Testis (tissue), 3 donors: ENCODE results near the gene USP51. TPM values are rescaled to one million over a fixed set of nuclear protein-coding genes. Genes with fewer than 3 reads are reported as not detected.
"Not testable (repeated sequence)": the region's sequence is repeated elsewhere in the genome, so short reads cannot be mapped to it uniquely, and the experiment has no call there.

Source experiments
- DNase-seq: peaks from one replicate; pipeline ENCODE4 v3.0.0-alpha.2; 2019
- H3K27ac ChIP-seq, 2 donors: fragments of 200-600 bp; sonication (generic); one replicate each; pipeline ENCODE4 v1.5.1; 2019
- H3K27me3 ChIP-seq: fragments of 200-600 bp; sonication (generic); one replicate; pipeline ENCODE4 v1.5.1; 2019
- H3K36me3 ChIP-seq: fragments of 200-600 bp; sonication (generic); one replicate; pipeline ENCODE4 v1.5.1; 2017; ENCODE audit warnings: low read depth; ENCODE audit errors: missing control alignments
- H3K4me1 ChIP-seq: fragments of 200-600 bp; sonication (generic); one replicate; pipeline ENCODE4 v1.5.1; 2019
- H3K4me3 ChIP-seq, 2 donors: fragments of 200-600 bp; sonication (generic); one replicate each; pipeline ENCODE4 v1.5.1; 2017 to 2019
- H3K9me3 ChIP-seq: fragments of 200-600 bp; sonication (generic); one replicate; pipeline ENCODE4 v1.5.1; 2017
- CTCF ChIP-seq, 3 experiments: fragments of 450-650 bp in 2 of 3; fragments of 200-600 bp in 1 of 3; sonication (generic) in 1 of 3; IDR thresholded peaks; one replicate each; pipeline ENCODE4 v1.5.1; 2016 to 2019; ENCODE audit warnings: antibody characterized with exemption in 3 of 3, mild to moderate bottlenecking in 2 of 3, moderate library complexity in 1 of 3
- POLR2A ChIP-seq: fragments of 450-650 bp; IDR thresholded peaks from one replicate; pipeline ENCODE4 v1.6.1; 2017; ENCODE audit warnings: antibody characterized with exemption, mild to moderate bottlenecking, moderate library complexity
- WGBS, 2 donors: methylation state at CpG; one replicate each; pipeline ENCODE4 v1.1.5; 2018; 5-methylcytosine and 5-hydroxymethylcytosine counted together
- intact Hi-C: fragments of 100-400 bp; cut with DNase I; formaldehyde crosslinking; loops from one replicate; pipeline ENCODE4 v1.15.1; 2023; ENCODE audit warnings: low total_unique reads
- polyA plus RNA-seq: library from polyadenylated mRNA; stranded (reverse); fragments of 350-450 nt; fragmentation: Illumina TruSeq; extraction: RNeasy Lipid Tissue Mini Kit (QIAGEN cat#74804); gene quantifications from one replicate; pipeline ENCODE4 v1.2.3, GENCODE V29; 2014; ENCODE audit warnings: low read depth, low replicate concordance; ENCODE audit not compliant: insufficient read depth
- total RNA-seq, 2 donors: library from RNA; depleted of rRNA; stranded (reverse); fragments of >200 nt; gene quantifications; one replicate each; pipeline ENCODE4 v1.2.3, GENCODE V29; 2016

The USP51 gene
- total and polyA plus RNA-seq, 3 donors from 2014 or later = 0.50 to 13.3 (median 9.6) TPM

GRCh38 chrX:55452833-55453124, 36.9 kb downstream of the USP51 start:
- Histone ChIP-seq H3K27me3 (no peaks in the 10 kb centered on the region), H3K4me1 (no peaks in the 10 kb centered on the region), H3K27ac (peak overlapping the region; percentile 86), H3K9me3 (no peaks in the 10 kb centered on the region), H3K36me3 (no peaks in the 10 kb centered on the region), H3K4me3 (peak overlapping the region; percentile 65 to 76)
- no peak for DNase-seq
- 1% methylated on average over 9 of the region's 9 CpGs; no CpG with 5 or more reads in 1 of the 2 donors for WGBS, 2 donors
- TF ChIP-seq POLR2A (no peak), CTCF (IDR thresholded peaks at IDR 0.05) (no peak)
- intact Hi-C loops = no loop called here

GRCh38 chrX:55451990-55452832, 37.4 kb downstream of the USP51 start, which contains the start of gene MAGEH1:
MAGEH1 (plus strand) TSS chrX:55452127; CDS start chrX:55452375, 248 bp downstream.
- Histone ChIP-seq H3K9me3 (no peaks in the 10 kb centered on the region), H3K36me3 (no peaks in the 10 kb centered on the region), H3K4me1 (no peaks in the 10 kb centered on the region), H3K4me3 (peak within 1 kb of the TSS; percentile 65 to 76), H3K27me3 (no peaks in the 10 kb centered on the region), H3K27ac (peak within 1 kb of the TSS; percentile 86)
- DNase-seq = peak; percentile 92
- TF ChIP-seq POLR2A (peak; percentile 47), CTCF (IDR thresholded peaks at IDR 0.05) (no peak)
- intact Hi-C loops = no loop called here
- WGBS, 2 donors = 0% methylated on average over 12 to 36 of the region's 43 CpGs

GRCh38 chrX:55451626-55451989, 38.0 kb downstream of the USP51 start:
- no peaks in the 10 kb centered on the region for H3K27me3 ChIP-seq
- peak overlapping the region; percentile 86 for H3K27ac ChIP-seq
- WGBS, 2 donors = 1% methylated on average over 11 of the region's 11 CpGs
- no peaks in the 10 kb centered on the region for H3K9me3 ChIP-seq
- H3K4me3 ChIP-seq = peak overlapping the region; percentile 65 to 76
- H3K36me3 ChIP-seq = no peaks in the 10 kb centered on the region
- DNase-seq = no peak
- TF ChIP-seq POLR2A (no peak), CTCF (IDR thresholded peaks at IDR 0.05) (no peak)
- H3K4me1 ChIP-seq = no peaks in the 10 kb centered on the region
- intact Hi-C loops = no loop called here

GRCh38 chrX:55451141-55451540, 38.5 kb downstream of the USP51 start:
- TF ChIP-seq POLR2A = no peak
- TF ChIP-seq CTCF (IDR thresholded peaks at IDR 0.05) = no peak
- Histone ChIP-seq H3K27ac (peak overlapping the region in 1 of 2 donors; percentile 86), H3K4me3 (no peak overlapping the region), H3K4me1 (no peaks in the 10 kb centered on the region), H3K27me3 (no peaks in the 10 kb centered on the region), H3K9me3 (no peaks in the 10 kb centered on the region), H3K36me3 (no peaks in the 10 kb centered on the region)
- 21 to 26% methylated on average over 2 of the region's 2 CpGs for WGBS, 2 donors
- no peak for DNase-seq
- intact Hi-C loops = no loop called here

- Histone ChIP-seq H3K27me3 (no peaks in the 10 kb centered on the region), H3K36me3 (no peaks in the 10 kb centered on the region), H3K9me3 (no peaks in the 10 kb centered on the region), H3K4me1 (no peaks in the 10 kb centered on the region), H3K27ac (no peak overlapping the region), H3K4me3 (no peak overlapping the region)
- 14 to 17% methylated on average over 5 of the region's 5 CpGs for WGBS, 2 donors
- intact Hi-C loops = no loop called here
- TF ChIP-seq POLR2A = no peak
- no peak for TF ChIP-seq CTCF (IDR thresholded peaks at IDR 0.05)
- DNase-seq = peak; percentile 27
Observed at GRCh38 chrX:55450259-55450658, 39.4 kb downstream of the USP51 start.

- H3K27ac ChIP-seq, DNase-seq, intact Hi-C loops, H3K4me1 ChIP-seq, H3K36me3 ChIP-seq, H3K9me3 ChIP-seq, H3K27me3 ChIP-seq, H3K4me3 ChIP-seq: not testable (repeated sequence)
- WGBS, 2 donors = 70 to 80% methylated on average over 2 to 4 of the region's 5 CpGs
Observed at GRCh38 chrX:55443468-55443867, 46.2 kb downstream of the USP51 start.
